Measurements from ENCODE around the gene UGT1A6.

- TF ChIP-seq CTCF (conservative IDR thresholded peaks at IDR 0.05 in 1 of 2, IDR thresholded peaks at IDR 0.05 in 1 of 2; ENCODE audit: low read depth in 1 of 2, low read length in 2 of 2) = no peak
- TF ChIP-seq EZH2 (IDR thresholded peaks at IDR 0.05; ENCODE audit: low read length, missing control alignments) = no peak
Observed at GRCh38 chr2:233758141-233758540, 65.5 kb downstream of the UGT1A6 start.

Data from fibroblast of lung (primary cell).